DND-41 (cell line): Measurements from ENCODE around the gene DDX1.

Experiments used
- ATAC-seq: fragments of 200-7000 bp; cut with Tn5 transposase; 3 replicates; pipeline ENCODE4 v1.9.1; 2021; ENCODE audit warnings: low read depth; ENCODE audit not compliant: insufficient read depth
- DNase-seq: peaks from one replicate; pipeline ENCODE4 v3.0.0-alpha.2; 2020
- H2AFZ ChIP-seq: 2 replicates; pipeline ENCODE4 v1.6.0; 2012; ENCODE audit warnings: low read depth, low read length
- H3K27ac ChIP-seq: 2 replicates; pipeline ENCODE4 v1.5.1; 2012; ENCODE audit warnings: low read length, inconsistent platforms
- H3K27me3 ChIP-seq: fragments of 200-600 bp; sonication (generic); 2 replicates; pipeline ENCODE4 v1.6.0; 2012; ENCODE audit warnings: low read length, mild to moderate bottlenecking, inconsistent platforms; ENCODE audit not compliant: insufficient read depth, poor library complexity
- H3K36me3 ChIP-seq: 2 replicates; pipeline ENCODE4 v1.5.1; 2012; ENCODE audit warnings: low read length, inconsistent platforms; ENCODE audit not compliant: insufficient read depth
- H3K4me1 ChIP-seq: 2 replicates; pipeline ENCODE4 v1.5.1; 2012; ENCODE audit warnings: mild to moderate bottlenecking, low read length; ENCODE audit not compliant: insufficient read depth
- H3K4me2 ChIP-seq: 2 replicates; pipeline ENCODE4 v1.6.0; 2012; ENCODE audit warnings: mild to moderate bottlenecking, moderate library complexity, low read length, inconsistent platforms; ENCODE audit not compliant: insufficient read depth
- H3K4me3 ChIP-seq, 2 experiments: fragments of 200-600 bp in 1 of 2; shearing (Covaris generic) in 1 of 2; 2 replicates each; pipeline ENCODE4 v1.5.1; 2012 to 2016; ENCODE audit warnings: inconsistent platforms in 2 of 2, low read length in 2 of 2, mild to moderate bottlenecking in 2 of 2, low read depth in 1 of 2, moderate library complexity in 1 of 2
- H3K79me2 ChIP-seq: 2 replicates; pipeline ENCODE4 v1.6.0; 2012; ENCODE audit warnings: low read length, inconsistent platforms; ENCODE audit not compliant: insufficient read depth
- H3K9ac ChIP-seq: 2 replicates; pipeline ENCODE4 v1.6.0; 2012; ENCODE audit warnings: low read depth, mild to moderate bottlenecking, inconsistent platforms, low read length, moderate library complexity
- H3K9me3 ChIP-seq: 2 replicates; pipeline ENCODE4 v1.5.1; 2012; ENCODE audit warnings: low read length, moderate library complexity, mild to moderate bottlenecking, inconsistent platforms; ENCODE audit not compliant: insufficient read depth, severe bottlenecking
- H4K20me1 ChIP-seq: 2 replicates; pipeline ENCODE4 v1.6.0; 2012; ENCODE audit warnings: low read length; ENCODE audit not compliant: insufficient read depth
- EZH2 ChIP-seq: IDR thresholded peaks from 3 replicates; pipeline ENCODE4 v1.6.1; 2012; ENCODE audit warnings: borderline replicate concordance, low read depth, mild to moderate bottlenecking, moderate library complexity, low read length, inconsistent platforms; ENCODE audit not compliant: severe bottlenecking
- TF ChIP-seq, protein P1 (sequence below): IDR thresholded peaks from 2 replicates; pipeline ENCODE4 v1.5.1; 2012; ENCODE audit warnings: borderline replicate concordance, low read length, moderate library complexity, mild to moderate bottlenecking; ENCODE audit not compliant: poor library complexity, severe bottlenecking; ENCODE audit errors: extremely low read depth

The DDX1 gene

DNA sequence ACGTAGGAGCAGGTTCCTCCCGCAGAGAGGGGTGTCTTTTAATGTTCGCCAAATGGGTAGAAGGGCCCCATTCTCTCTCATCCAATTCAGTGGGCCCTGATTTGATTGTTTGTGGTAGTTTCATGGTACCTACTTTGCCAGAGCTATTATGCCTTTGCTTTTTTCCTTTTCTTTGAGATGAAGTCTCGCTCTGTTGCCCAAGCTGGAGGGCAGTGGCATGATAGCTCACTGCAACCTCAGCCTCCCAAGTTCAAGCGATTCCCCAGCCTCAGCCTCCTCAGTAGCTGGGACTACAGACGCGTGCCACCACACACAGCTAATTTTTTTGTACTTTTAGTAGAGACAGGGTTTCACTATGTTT lies 59.7 kb downstream of the DDX1 start:
- H3K9me3 ChIP-seq, result no peaks in the 10 kb centered on the region
- no peak for ATAC-seq
- no peaks in the 10 kb centered on the region for H3K4me1 ChIP-seq
- DNase-seq, result no peak
- H3K79me2 ChIP-seq, result no peaks in the 10 kb centered on the region
- H3K27me3 ChIP-seq, result no peaks in the 10 kb centered on the region
- H3K27ac ChIP-seq, result no peak overlapping the region
- no peak overlapping the region for H2AFZ ChIP-seq
- no peak overlapping the region for H3K4me3 ChIP-seq
- H3K36me3 ChIP-seq, result no peaks in the 10 kb centered on the region
- no peak overlapping the region for H3K9ac ChIP-seq
- TF ChIP-seq, protein P1, sequence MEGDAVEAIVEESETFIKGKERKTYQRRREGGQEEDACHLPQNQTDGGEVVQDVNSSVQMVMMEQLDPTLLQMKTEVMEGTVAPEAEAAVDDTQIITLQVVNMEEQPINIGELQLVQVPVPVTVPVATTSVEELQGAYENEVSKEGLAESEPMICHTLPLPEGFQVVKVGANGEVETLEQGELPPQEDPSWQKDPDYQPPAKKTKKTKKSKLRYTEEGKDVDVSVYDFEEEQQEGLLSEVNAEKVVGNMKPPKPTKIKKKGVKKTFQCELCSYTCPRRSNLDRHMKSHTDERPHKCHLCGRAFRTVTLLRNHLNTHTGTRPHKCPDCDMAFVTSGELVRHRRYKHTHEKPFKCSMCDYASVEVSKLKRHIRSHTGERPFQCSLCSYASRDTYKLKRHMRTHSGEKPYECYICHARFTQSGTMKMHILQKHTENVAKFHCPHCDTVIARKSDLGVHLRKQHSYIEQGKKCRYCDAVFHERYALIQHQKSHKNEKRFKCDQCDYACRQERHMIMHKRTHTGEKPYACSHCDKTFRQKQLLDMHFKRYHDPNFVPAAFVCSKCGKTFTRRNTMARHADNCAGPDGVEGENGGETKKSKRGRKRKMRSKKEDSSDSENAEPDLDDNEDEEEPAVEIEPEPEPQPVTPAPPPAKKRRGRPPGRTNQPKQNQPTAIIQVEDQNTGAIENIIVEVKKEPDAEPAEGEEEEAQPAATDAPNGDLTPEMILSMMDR, result no peak
- TF ChIP-seq EZH2, result no peak
- no peaks in the 10 kb centered on the region; the same call in 1 of the 2 replicates for H4K20me1 ChIP-seq
- H3K4me2 ChIP-seq, result no peak overlapping the region

DNA sequence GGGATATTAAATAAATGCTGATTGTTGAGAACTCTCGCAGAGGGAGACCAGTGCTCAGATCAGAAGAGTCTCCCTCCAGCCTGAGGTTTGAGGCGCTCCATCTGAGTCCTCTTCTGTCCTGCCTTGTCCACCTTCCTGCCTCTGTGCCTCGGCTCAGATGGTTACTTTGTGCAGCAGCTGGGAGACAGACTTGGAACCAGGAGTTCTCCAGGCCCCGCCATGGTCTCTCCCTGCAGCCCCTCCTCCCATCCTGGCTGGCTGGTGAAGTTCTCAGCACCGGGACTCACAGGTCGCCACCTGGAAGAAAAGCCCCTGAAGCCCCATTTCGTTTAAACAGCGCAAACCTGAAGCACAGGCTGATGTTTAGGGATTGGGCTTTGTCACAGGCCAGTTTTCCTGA lies 60.6 kb downstream of the DDX1 start:
- Histone ChIP-seq H3K79me2 (no peaks in the 10 kb centered on the region), H3K4me3 (no peak overlapping the region), H3K36me3 (no peaks in the 10 kb centered on the region), H3K27me3 (no peaks in the 10 kb centered on the region), H3K4me2 (no peak overlapping the region), H3K9me3 (no peaks in the 10 kb centered on the region), H3K4me1 (no peaks in the 10 kb centered on the region), H2AFZ (no peak overlapping the region), H4K20me1 (no peaks in the 10 kb centered on the region; the same call in 1 of the 2 replicates), H3K9ac (no peak overlapping the region), H3K27ac (no peak overlapping the region)
- ATAC-seq (no peak), DNase-seq (no peak)
- no peak for TF ChIP-seq EZH2

DNA sequence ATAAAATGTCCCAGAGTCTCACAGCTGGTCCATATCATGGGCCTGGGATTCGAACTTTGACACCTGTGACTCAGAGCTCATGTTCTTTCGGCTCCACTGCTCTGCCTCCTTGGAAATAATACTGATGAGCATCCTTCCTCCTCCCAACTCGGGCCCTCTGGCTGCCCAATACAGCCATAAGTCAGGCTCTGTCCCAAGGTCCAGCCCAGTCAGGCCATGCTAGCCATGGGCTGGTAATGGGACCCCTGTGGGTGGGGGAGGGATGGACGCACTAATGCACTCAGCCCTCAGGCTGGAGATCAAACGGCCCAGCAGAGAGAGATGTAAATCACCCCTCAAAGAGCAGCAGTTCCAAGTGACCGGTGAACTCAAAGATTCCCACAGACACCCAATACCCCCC lies 61.1 kb downstream of the DDX1 start:
- no peak for ATAC-seq
- no peak overlapping the region for H3K27ac ChIP-seq
- no peaks in the 10 kb centered on the region for H3K9me3 ChIP-seq
- no peaks in the 10 kb centered on the region for H3K79me2 ChIP-seq
- no peaks in the 10 kb centered on the region; the same call in 1 of the 2 replicates for H4K20me1 ChIP-seq
- no peak for TF ChIP-seq EZH2
- TF ChIP-seq, protein P1, result no peak
- no peaks in the 10 kb centered on the region for H3K4me1 ChIP-seq
- no peak overlapping the region for H3K9ac ChIP-seq
- H2AFZ ChIP-seq, result no peak overlapping the region
- no peak overlapping the region for H3K4me2 ChIP-seq
- no peaks in the 10 kb centered on the region for H3K36me3 ChIP-seq
- H3K27me3 ChIP-seq, result no peaks in the 10 kb centered on the region
- no peak overlapping the region for H3K4me3 ChIP-seq
- DNase-seq, result no peak

DNA sequence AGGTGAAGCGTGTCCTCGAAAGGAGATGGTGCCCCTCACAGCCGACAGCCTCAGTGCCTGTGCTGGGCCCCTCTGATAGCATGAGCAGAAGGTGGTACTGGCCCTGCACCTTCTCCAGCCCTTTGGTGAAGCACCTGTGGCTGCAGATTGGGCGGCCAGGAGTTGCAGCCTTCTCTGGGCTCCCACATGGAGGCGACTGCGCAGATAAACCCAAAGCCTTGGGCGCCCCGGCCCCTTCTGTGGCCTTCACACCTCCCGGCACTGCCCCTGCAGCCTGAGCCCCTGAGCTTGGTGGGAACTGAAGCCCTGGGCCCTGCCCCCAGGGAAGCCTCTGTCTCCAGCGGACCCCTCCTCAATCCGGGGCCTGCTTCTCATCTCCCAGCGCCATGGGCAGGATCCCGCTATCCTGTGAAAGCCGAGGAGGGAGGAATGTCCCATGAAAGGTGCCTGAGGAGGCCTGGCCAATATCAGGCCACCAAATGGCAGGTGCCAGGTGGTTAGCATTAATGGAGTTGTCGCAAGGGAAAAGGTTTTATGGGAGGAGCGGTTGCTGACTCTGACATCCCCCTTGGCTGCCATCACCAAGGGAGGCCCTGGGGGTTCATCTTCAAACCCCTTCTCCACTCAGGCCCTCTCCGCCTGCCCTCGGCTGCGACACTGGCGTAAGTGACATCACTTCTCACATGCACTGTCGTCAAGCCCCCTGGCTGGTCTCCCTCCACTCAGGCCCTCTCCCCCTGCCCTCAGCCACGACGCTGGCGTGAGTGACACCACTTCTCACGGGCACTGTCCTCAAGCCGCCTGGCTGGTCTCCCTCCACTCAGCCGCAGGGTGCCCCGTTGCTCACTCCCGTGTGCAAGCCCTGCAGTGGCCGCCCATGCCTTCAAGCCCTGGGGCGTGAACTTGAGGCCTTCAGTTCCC lies 62.4 kb downstream of the DDX1 start:
- Histone ChIP-seq H2AFZ (no peak overlapping the region), H3K4me2 (no peak overlapping the region), H3K9ac (no peak overlapping the region), H3K79me2 (no peaks in the 10 kb centered on the region), H3K27me3 (no peaks in the 10 kb centered on the region), H4K20me1 (no peaks in the 10 kb centered on the region; the same call in 1 of the 2 replicates), H3K9me3 (no peaks in the 10 kb centered on the region), H3K4me3 (no peak overlapping the region), H3K36me3 (no peaks in the 10 kb centered on the region), H3K4me1 (no peaks in the 10 kb centered on the region), H3K27ac (no peak overlapping the region)
- ATAC-seq, result no peak
- no peak for DNase-seq
- TF ChIP-seq EZH2, result no peak
- TF ChIP-seq, protein P1, result no peak
